Activated CD4-positive, alpha-beta T cell treated with anti-CD3 and anti-CD28 coated beads, Interleukin-2, amount 10 ng/mL, durations not matched to agents 7 days and 5 days (primary cell): ENCODE results near the gene TMEM45A. TPM values are rescaled to one million over a fixed set of nuclear protein-coding genes. Genes with fewer than 3 reads are reported as not detected.

Source experiments
- CTCF ChIA-PET: fragments of 350-600 bp; sonication (Branson Sonifier 250); formaldehyde crosslinking; loops from one replicate; lab custom pipeline; 2021; ENCODE audit warnings: antibody characterized with exemption; lab: Charles Lee
- POLR2A ChIA-PET: fragments of 350-600 bp; sonication (Branson Sonifier 250); formaldehyde crosslinking; loops from one replicate; lab custom pipeline; 2021; ENCODE audit warnings: antibody characterized with exemption; lab: Charles Lee
- DNase-seq: peaks from one replicate; pipeline ENCODE4 v3.0.0-alpha.2; 2020
- H3K27ac Mint-ChIP-seq: one replicate; pipeline ENCODE4 v1.8.0; 2021; ENCODE audit warnings: mild to moderate bottlenecking, moderate library complexity, mixed read lengths
- H3K27me3 Mint-ChIP-seq: one replicate; pipeline ENCODE4 v1.8.0; 2021; ENCODE audit warnings: mixed read lengths
- H3K36me3 Mint-ChIP-seq: one replicate; pipeline ENCODE4 v1.8.0; 2021; ENCODE audit warnings: low read depth, mixed read lengths
- H3K4me1 Mint-ChIP-seq: one replicate; pipeline ENCODE4 v1.8.0; 2021; ENCODE audit warnings: mixed read lengths
- H3K4me3 Mint-ChIP-seq: one replicate; pipeline ENCODE4 v1.8.0; 2021; ENCODE audit warnings: mild to moderate bottlenecking, moderate library complexity, mixed read lengths
- H3K9me3 Mint-ChIP-seq: one replicate; pipeline ENCODE4 v1.8.0; 2021; ENCODE audit warnings: mixed read lengths
- total RNA-seq, 2 experiments: library from RNA; stranded (reverse); gene quantifications; one replicate each; pipeline ENCODE4 v1.2.3, GENCODE V29; 2021

The TMEM45A gene
- total RNA-seq, 2 experiments from 2014 or later = 0.15 to 0.17 TPM

GRCh38 chr3:100590840-100591147, 98.4 kb downstream of the TMEM45A start:
- H3K9me3 Mint-ChIP-seq = no peaks in the 10 kb centered on the region
- no peak overlapping the region for H3K4me3 Mint-ChIP-seq
- no peak overlapping the region for H3K27ac Mint-ChIP-seq
- no peaks in the 10 kb centered on the region for H3K36me3 Mint-ChIP-seq
- POLR2A ChIA-PET = no interaction called here
- peaks cover 14% of the 10 kb centered on the region for H3K27me3 Mint-ChIP-seq
- CTCF ChIA-PET = interaction anchor here (0.9 to 1.1 kb wide), 3 partner anchors 10 to 128 kb away, joined by 3 to 4 read pairs (median 3); no protein-coding TSS in a partner anchor
- peaks cover 5% of the 10 kb centered on the region for H3K4me1 Mint-ChIP-seq
- no peak for DNase-seq

- CTCF ChIA-PET = interaction anchor here (1.1 kb wide), 2 partner anchors 9 to 129 kb away, joined by 3 to 4 read pairs; no protein-coding TSS in a partner anchor
- Mint-ChIP-seq H3K4me3 (no peak overlapping the region), H3K36me3 (no peaks in the 10 kb centered on the region), H3K4me1 (peaks cover 5% of the 10 kb centered on the region), H3K9me3 (no peaks in the 10 kb centered on the region), H3K27me3 (peaks cover 15% of the 10 kb centered on the region), H3K27ac (no peak overlapping the region)
- no peak for DNase-seq
- POLR2A ChIA-PET = no interaction called here
These were observed 99.0 kb downstream of the TMEM45A start for GRCh38 chr3:100591411-100591810.

GRCh38 chr3:100600181-100601042, 108.0 kb downstream of the TMEM45A start:
- POLR2A ChIA-PET = no interaction called here
- Mint-ChIP-seq H3K4me1 (peaks cover 50% of the 10 kb centered on the region), H3K27ac (peak overlapping the region; percentile 23), H3K27me3 (peaks cover 32% of the 10 kb centered on the region), H3K36me3 (peaks cover 10% of the 10 kb centered on the region), H3K9me3 (peaks cover 14% of the 10 kb centered on the region), H3K4me3 (no peak overlapping the region)
- CTCF ChIA-PET = interaction anchor here (0.5 to 1.4 kb wide), 6 partner anchors 9 to 769 kb away, joined by 3 to 5 read pairs (median 4); no protein-coding TSS in a partner anchor
- peak; percentile 16 for DNase-seq

GRCh38 chr3:100602506-100603444, 110.4 kb downstream of the TMEM45A start:
- ChIA-PET CTCF (interaction anchor here (1.0 to 1.4 kb wide), 3 partner anchors 21 to 298 kb away, joined by 3 read pairs; no protein-coding TSS in a partner anchor), POLR2A (interaction anchor here (0.5 kb wide), 1 partner anchor 902 kb away, joined by 13 read pairs; no protein-coding TSS in a partner anchor)
- Mint-ChIP-seq H3K9me3 (peaks cover 14% of the 10 kb centered on the region), H3K27me3 (peaks cover 17% of the 10 kb centered on the region), H3K36me3 (peaks cover 10% of the 10 kb centered on the region), H3K4me1 (peaks cover 53% of the 10 kb centered on the region), H3K4me3 (peak overlapping the region; percentile 63), H3K27ac (peak overlapping the region; percentile 81)
- no peak for DNase-seq

- peaks cover 12% of the 10 kb centered on the region for H3K27me3 Mint-ChIP-seq
- peaks cover 56% of the 10 kb centered on the region for H3K4me1 Mint-ChIP-seq
- peak overlapping the region; percentile 63 for H3K4me3 Mint-ChIP-seq
- peaks cover 14% of the 10 kb centered on the region for H3K9me3 Mint-ChIP-seq
- peaks cover 10% of the 10 kb centered on the region for H3K36me3 Mint-ChIP-seq
- no peak for DNase-seq
- H3K27ac Mint-ChIP-seq = peak overlapping the region; percentile 81
- CTCF ChIA-PET = interaction anchor here (1.2 to 1.4 kb wide), 2 partner anchors 21 to 299 kb away, joined by 3 read pairs; no protein-coding TSS in a partner anchor
- POLR2A ChIA-PET = interaction anchor here (0.6 kb wide), 1 partner anchor 238 kb away, joined by 5 read pairs; no protein-coding TSS in a partner anchor
These were observed 111.0 kb downstream of the TMEM45A start for GRCh38 chr3:100603469-100603868.

DNA sequence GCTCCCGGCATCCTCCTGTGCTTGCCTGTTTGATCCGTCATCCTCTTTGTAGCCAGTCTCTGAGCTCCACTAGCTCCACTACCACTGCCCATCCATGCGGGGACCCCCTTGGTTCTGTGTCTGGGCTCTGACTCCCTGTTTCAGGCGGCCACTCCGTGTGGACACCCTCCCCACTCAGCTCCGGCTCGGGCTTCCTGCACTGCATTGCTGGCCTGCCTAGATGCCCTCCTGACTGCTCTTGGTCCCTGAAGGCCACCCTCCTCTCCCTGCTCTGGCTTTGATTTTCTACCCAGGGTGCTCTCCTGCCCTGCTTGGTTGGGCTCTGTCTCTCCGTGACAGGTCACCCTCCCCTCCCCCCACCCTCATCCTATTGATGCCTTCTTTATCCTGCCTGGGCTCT, 112.9 kb downstream of the TMEM45A start:
- POLR2A ChIA-PET = interaction anchor here (0.5 kb wide), 1 partner anchor 1021 kb away, joined by 4 read pairs; no protein-coding TSS in a partner anchor
- CTCF ChIA-PET = no interaction called here

DNA sequence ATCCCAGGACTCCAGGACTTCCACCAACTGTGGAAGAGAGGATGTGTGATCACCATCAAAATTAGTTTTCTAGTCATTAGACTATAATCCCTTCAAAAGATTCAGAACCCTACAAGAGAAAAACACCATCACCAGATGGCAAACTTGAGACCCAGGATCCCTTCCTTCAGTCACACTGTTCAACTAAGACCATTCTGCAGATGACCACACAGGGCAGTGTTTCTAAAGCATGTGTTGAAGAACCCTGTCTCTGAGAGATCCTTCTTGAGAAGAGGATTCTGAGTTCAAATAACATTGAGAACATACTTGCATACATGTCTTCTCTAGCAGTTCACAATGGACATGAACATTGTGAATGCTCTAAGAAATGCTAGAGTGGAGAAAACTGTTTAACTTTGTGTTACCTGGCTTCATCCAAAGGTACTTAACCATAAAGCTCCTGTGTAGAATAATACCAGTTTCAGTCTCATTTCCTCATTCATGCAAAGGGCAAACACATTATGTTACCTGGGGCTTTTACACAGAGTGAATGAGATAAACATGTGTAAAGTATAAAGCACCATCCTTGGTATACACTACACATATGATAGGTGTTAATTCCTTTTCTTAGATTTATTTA, 114.6 kb downstream of the TMEM45A start:
- H3K27me3 Mint-ChIP-seq = peaks cover 9% of the 10 kb centered on the region
- POLR2A ChIA-PET = no interaction called here
- DNase-seq = no peak
- H3K4me3 Mint-ChIP-seq = no peak overlapping the region
- CTCF ChIA-PET = no interaction called here
- peaks cover 44% of the 10 kb centered on the region for H3K4me1 Mint-ChIP-seq
- no peaks in the 10 kb centered on the region for H3K9me3 Mint-ChIP-seq
- peaks cover 2% of the 10 kb centered on the region for H3K36me3 Mint-ChIP-seq
- no peak overlapping the region for H3K27ac Mint-ChIP-seq

More for the DNA sequence above, 112.9 kb downstream of the TMEM45A start:
- Mint-ChIP-seq H3K9me3 (peaks cover 4% of the 10 kb centered on the region), H3K4me1 (peaks cover 58% of the 10 kb centered on the region), H3K27me3 (peaks cover 6% of the 10 kb centered on the region), H3K4me3 (no peak overlapping the region), H3K27ac (no peak overlapping the region), H3K36me3 (no peaks in the 10 kb centered on the region)
- DNase-seq = no peak

DNA sequence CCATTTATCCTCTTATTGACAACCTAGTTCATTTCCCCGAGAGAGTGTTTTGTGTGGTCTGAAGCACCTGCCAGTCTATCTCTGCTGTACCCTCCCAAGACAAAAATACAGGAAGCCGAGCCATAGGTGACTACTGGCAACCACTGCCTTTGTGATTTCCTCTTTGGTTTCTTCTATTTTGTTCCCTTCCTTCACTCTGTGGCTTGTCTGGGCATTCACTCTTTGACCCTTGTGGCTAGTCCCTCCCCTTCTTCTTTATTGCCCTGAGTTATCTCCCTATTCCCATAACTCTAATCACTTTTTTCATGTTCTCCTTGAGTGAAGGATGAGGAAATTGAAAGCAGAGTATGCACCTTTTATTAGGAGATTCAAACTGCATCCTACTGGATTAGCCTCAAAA, 116.9 kb downstream of the TMEM45A start, which contains the start of gene ADGRG7:
Gene ADGRG7, plus strand, starts transcription at position 297 of the 400 bp plus-strand sequence. CDS start 256 bp downstream, outside the sequence.
- ChIA-PET CTCF (no interaction called here), POLR2A (no interaction called here)
- no peak within 1 kb of the TSS for H3K4me3 Mint-ChIP-seq
- H3K27me3 Mint-ChIP-seq = peaks cover 12% of the 10 kb centered on the region
- no peaks in the 10 kb centered on the region for H3K9me3 Mint-ChIP-seq
- H3K27ac Mint-ChIP-seq = no peak within 1 kb of the TSS
- peaks cover 2% of the 10 kb centered on the region for H3K36me3 Mint-ChIP-seq
- peak; percentile 25 for DNase-seq
- H3K4me1 Mint-ChIP-seq = peaks cover 34% of the 10 kb centered on the region

GRCh38 chr3:100609963-100610362, 117.5 kb downstream of the TMEM45A start:
- H3K27me3 Mint-ChIP-seq = peaks cover 13% of the 10 kb centered on the region
- ChIA-PET POLR2A (no interaction called here), CTCF (interaction anchor here (0.7 kb wide), 1 partner anchor 12 kb away, joined by 3 read pairs; no protein-coding TSS in a partner anchor)
- peaks cover 2% of the 10 kb centered on the region for H3K36me3 Mint-ChIP-seq
- no peak overlapping the region for H3K4me3 Mint-ChIP-seq
- H3K27ac Mint-ChIP-seq = no peak overlapping the region
- H3K4me1 Mint-ChIP-seq = peaks cover 34% of the 10 kb centered on the region
- H3K9me3 Mint-ChIP-seq = no peaks in the 10 kb centered on the region
- DNase-seq = no peak

DNA sequence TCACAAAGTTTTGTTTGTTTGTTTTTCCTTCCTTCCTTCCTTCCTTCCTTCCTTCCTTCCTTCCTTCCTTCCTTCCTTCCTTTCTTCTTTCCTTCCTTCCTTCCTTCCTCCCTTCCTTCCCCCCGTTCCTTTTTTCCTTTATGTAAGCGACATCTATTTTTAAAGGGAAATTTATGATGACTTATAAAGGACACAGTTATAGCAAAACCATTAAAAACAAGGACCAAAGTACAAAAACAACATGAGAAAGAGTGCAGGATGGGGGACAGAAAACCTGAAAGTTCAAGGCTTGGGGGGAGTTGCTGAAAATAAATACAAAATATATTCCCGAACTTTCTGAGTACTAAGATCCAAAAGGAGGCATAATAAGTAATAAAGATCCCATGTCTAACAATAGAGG, 118.8 kb downstream of the TMEM45A start:
- no peak for DNase-seq
- H3K27me3 Mint-ChIP-seq = peaks cover 23% of the 10 kb centered on the region
- peaks cover 34% of the 10 kb centered on the region for H3K4me1 Mint-ChIP-seq
- H3K4me3 Mint-ChIP-seq = no peak overlapping the region
- ChIA-PET CTCF (no interaction called here), POLR2A (no interaction called here)
- no peaks in the 10 kb centered on the region for H3K9me3 Mint-ChIP-seq
- peaks cover 2% of the 10 kb centered on the region for H3K36me3 Mint-ChIP-seq
- no peak overlapping the region for H3K27ac Mint-ChIP-seq

- Mint-ChIP-seq H3K27me3 (peaks cover 21% of the 10 kb centered on the region), H3K36me3 (peaks cover 2% of the 10 kb centered on the region), H3K9me3 (no peaks in the 10 kb centered on the region), H3K27ac (no peak overlapping the region), H3K4me1 (peaks cover 24% of the 10 kb centered on the region), H3K4me3 (no peak overlapping the region)
- ChIA-PET CTCF (no interaction called here), POLR2A (no interaction called here)
- no peak for DNase-seq
These were observed 121.4 kb downstream of the TMEM45A start for GRCh38 chr3:100613721-100614390.
